Activated CD8-positive, alpha-beta T cell treated with anti-CD3 and anti-CD28 coated beads for 36 hours (primary cell): Measurements from ENCODE around the gene SLC44A1. TPM values are rescaled to one million over a fixed set of nuclear protein-coding genes. Genes with fewer than 3 reads are reported as not detected.

Source experiments
- ATAC-seq: fragments of 200-7000 bp; cut with Tn5 transposase; one replicate; pipeline ENCODE4 v1.10.0; 2021; ENCODE audit warnings: mild to moderate bottlenecking, moderate library complexity
- CTCF ChIA-PET: fragments of 350-600 bp; sonication (Branson Sonifier 250); formaldehyde crosslinking; loops from one replicate; lab custom pipeline; 2021; ENCODE audit warnings: antibody characterized with exemption; lab: Charles Lee
- POLR2A ChIA-PET: fragments of 350-600 bp; sonication (Branson Sonifier 250); formaldehyde crosslinking; loops from one replicate; lab custom pipeline; 2021; ENCODE audit warnings: antibody characterized with exemption; lab: Charles Lee
- DNase-seq: peaks from one replicate; pipeline ENCODE4 v3.0.0-alpha.2; 2020
- H3K27ac Mint-ChIP-seq: one replicate; pipeline ENCODE4 v1.8.0; 2021; ENCODE audit warnings: mild to moderate bottlenecking, mixed read lengths
- H3K27me3 Mint-ChIP-seq: one replicate; pipeline ENCODE4 v1.8.0; 2021; ENCODE audit warnings: mixed read lengths
- H3K36me3 Mint-ChIP-seq: one replicate; pipeline ENCODE4 v1.8.0; 2021; ENCODE audit warnings: low read depth, mixed read lengths
- H3K4me1 Mint-ChIP-seq: one replicate; pipeline ENCODE4 v1.8.0; 2021; ENCODE audit warnings: low read depth, mixed read lengths
- H3K4me3 Mint-ChIP-seq: one replicate; pipeline ENCODE4 v1.8.0; 2021; ENCODE audit warnings: mild to moderate bottlenecking, moderate library complexity, mixed read lengths
- H3K9me3 Mint-ChIP-seq: one replicate; pipeline ENCODE4 v1.8.0; 2021; ENCODE audit warnings: mixed read lengths
- intact Hi-C: fragments of 100-400 bp; cut with micrococcal nuclease; formaldehyde crosslinking; loops from one replicate; pipeline ENCODE4 v1.10.0; 2022
- total RNA-seq, 2 experiments: library from RNA; stranded (reverse); gene quantifications; one replicate each; pipeline ENCODE4 v1.2.3, GENCODE V29; 2021
- TF ChIP-seq, protein P1 (sequence below): fragments of 200-600 bp; IDR thresholded peaks from one replicate; pipeline ENCODE4 v1.8.0; 2022; ENCODE audit warnings: antibody characterized with exemption, mild to moderate bottlenecking

SLC44A1 gene
- total RNA-seq, 2 experiments from 2014 or later = 7.2 to 8.3 TPM

DNA sequence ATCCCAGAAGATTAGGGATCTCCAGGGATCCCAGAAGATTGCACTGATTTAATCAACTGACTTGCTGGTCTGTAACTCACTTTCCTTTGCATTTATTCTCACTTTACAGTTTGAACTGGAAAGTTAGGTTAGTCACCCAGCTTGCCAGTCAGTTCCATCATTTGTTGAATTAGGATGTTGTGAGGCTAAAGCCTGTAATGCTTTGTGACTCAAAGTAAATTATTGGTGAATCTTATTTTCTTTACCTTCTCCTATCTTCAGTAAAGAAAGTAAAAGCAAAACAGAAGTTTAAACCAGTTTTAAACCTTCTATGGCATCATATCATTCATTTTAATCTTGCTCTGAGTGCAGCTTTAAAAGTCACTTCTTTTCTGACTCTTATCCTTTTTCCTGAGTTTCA lies 85.8 kb downstream of the SLC44A1 start:
- no peak overlapping the region for H3K4me3 Mint-ChIP-seq
- intact Hi-C loops = no loop called here
- POLR2A ChIA-PET = no interaction called here
- CTCF ChIA-PET = no interaction called here
- TF ChIP-seq, protein P1, sequence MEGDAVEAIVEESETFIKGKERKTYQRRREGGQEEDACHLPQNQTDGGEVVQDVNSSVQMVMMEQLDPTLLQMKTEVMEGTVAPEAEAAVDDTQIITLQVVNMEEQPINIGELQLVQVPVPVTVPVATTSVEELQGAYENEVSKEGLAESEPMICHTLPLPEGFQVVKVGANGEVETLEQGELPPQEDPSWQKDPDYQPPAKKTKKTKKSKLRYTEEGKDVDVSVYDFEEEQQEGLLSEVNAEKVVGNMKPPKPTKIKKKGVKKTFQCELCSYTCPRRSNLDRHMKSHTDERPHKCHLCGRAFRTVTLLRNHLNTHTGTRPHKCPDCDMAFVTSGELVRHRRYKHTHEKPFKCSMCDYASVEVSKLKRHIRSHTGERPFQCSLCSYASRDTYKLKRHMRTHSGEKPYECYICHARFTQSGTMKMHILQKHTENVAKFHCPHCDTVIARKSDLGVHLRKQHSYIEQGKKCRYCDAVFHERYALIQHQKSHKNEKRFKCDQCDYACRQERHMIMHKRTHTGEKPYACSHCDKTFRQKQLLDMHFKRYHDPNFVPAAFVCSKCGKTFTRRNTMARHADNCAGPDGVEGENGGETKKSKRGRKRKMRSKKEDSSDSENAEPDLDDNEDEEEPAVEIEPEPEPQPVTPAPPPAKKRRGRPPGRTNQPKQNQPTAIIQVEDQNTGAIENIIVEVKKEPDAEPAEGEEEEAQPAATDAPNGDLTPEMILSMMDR = no peak
- H3K9me3 Mint-ChIP-seq = no peaks in the 10 kb centered on the region
- no peak overlapping the region for H3K27ac Mint-ChIP-seq
- DNase-seq (no peak), ATAC-seq (no peak)
- no peaks in the 10 kb centered on the region for H3K4me1 Mint-ChIP-seq
- H3K27me3 Mint-ChIP-seq = no peaks in the 10 kb centered on the region
- no peaks in the 10 kb centered on the region for H3K36me3 Mint-ChIP-seq

DNA sequence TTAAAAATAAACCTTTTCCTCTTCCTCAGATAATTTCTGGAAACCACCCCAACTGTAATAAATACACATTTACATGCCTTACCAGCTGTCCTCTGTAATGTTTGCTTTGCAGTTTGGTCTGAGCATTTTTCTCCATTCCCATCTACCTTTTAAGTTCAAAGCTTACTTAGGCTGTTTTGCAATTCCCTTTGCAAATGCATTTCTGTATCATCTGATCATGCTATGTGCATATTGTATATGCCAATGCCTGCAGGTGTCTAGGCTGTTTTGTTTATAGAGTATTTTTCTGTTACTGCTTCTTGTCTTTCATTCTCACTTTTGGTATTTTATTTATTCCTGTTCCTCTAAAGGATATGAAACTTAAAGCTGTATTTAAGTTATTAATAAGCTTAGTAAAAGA lies 86.3 kb downstream of the SLC44A1 start:
- DNase-seq = no peak
- Mint-ChIP-seq H3K9me3 (no peaks in the 10 kb centered on the region), H3K36me3 (no peaks in the 10 kb centered on the region), H3K4me1 (no peaks in the 10 kb centered on the region), H3K4me3 (no peak overlapping the region), H3K27me3 (no peaks in the 10 kb centered on the region), H3K27ac (no peak overlapping the region)
- TF ChIP-seq, protein P1 = no peak
- intact Hi-C loops = no loop called here
- ChIA-PET CTCF (interaction anchor here (0.6 kb wide), 1 partner anchor 637 kb away, joined by 3 read pairs; no protein-coding TSS in a partner anchor), POLR2A (no interaction called here)
- ATAC-seq = no peak

DNA sequence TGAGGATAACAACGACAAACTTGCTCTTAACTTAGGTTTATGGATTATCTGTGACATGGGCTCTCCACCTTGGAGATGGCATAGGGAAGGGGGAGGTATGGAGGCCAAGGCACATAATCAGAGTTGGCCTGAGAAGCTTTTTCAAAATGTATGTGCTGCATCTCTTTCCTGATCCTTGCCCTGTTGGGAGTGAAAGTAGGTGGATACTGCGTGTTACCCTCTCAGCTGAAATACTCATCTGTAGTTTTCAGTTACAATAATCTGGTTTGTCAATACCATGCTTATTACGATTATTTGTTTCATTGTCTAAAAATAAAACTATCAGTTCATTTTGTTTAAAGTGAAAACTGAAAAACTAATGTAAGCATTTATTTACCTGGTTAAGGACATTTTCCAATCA lies 86.7 kb downstream of the SLC44A1 start:
- intact Hi-C loops = no loop called here
- no peak overlapping the region for H3K4me3 Mint-ChIP-seq
- CTCF ChIA-PET = interaction anchor here (0.6 kb wide), 1 partner anchor 637 kb away, joined by 3 read pairs; no protein-coding TSS in a partner anchor
- no peaks in the 10 kb centered on the region for H3K9me3 Mint-ChIP-seq
- no peak for DNase-seq
- POLR2A ChIA-PET = no interaction called here
- H3K36me3 Mint-ChIP-seq = no peaks in the 10 kb centered on the region
- TF ChIP-seq, protein P1 = no peak
- H3K27me3 Mint-ChIP-seq = no peaks in the 10 kb centered on the region
- no peak for ATAC-seq
- no peak overlapping the region for H3K27ac Mint-ChIP-seq
- H3K4me1 Mint-ChIP-seq = no peaks in the 10 kb centered on the region

DNA sequence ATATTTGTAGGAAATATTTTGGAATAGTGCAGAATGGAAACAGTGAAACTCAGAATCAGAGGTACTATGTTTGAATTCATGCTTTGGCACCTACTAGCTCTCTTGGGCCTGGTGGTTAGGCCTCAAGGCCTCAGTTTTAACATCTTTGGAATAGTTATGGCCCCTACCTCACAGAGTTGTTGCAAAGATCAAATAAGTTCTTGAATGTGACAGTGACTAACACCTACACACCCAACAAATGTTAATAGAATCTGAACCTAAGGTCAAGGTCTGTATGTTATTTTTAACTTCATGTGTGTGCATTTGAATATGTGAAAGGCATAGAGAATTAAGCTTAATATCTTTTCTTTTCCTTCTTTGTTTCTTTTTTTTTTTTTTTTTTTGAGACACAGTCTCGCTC lies 87.3 kb downstream of the SLC44A1 start:
- Mint-ChIP-seq H3K4me3 (no peak overlapping the region), H3K9me3 (no peaks in the 10 kb centered on the region), H3K27me3 (no peaks in the 10 kb centered on the region), H3K36me3 (peaks cover under 1% of the 10 kb centered on the region), H3K4me1 (no peaks in the 10 kb centered on the region), H3K27ac (no peak overlapping the region)
- TF ChIP-seq, protein P1 = no peak
- no peak for ATAC-seq
- no peak for DNase-seq
- intact Hi-C loops = no loop called here
- ChIA-PET POLR2A (no interaction called here), CTCF (no interaction called here)

DNA sequence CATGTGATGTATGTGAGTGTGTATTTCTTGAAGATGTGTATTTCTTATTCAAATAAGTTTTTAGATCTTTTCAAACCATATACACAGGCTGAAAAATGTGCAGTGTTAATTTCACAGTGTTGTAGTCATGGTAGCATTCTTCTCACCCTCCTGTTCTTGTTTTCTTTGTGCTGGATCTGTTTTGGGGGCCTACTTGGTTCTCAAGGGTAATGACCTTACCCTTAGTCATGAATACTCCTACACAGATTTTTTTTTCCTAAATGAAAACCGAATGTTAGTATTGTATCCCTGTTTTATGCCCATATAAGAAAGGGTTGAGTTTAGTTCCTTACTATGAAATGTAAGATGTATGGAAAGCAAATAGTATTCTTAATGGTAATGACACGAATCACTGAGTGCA lies 88.0 kb downstream of the SLC44A1 start:
- ChIA-PET CTCF (no interaction called here), POLR2A (no interaction called here)
- no peaks in the 10 kb centered on the region for H3K9me3 Mint-ChIP-seq
- no peak overlapping the region for H3K4me3 Mint-ChIP-seq
- intact Hi-C loops = no loop called here
- H3K27me3 Mint-ChIP-seq = no peaks in the 10 kb centered on the region
- DNase-seq (no peak), ATAC-seq (no peak)
- no peaks in the 10 kb centered on the region for H3K4me1 Mint-ChIP-seq
- TF ChIP-seq, protein P1 = no peak
- H3K36me3 Mint-ChIP-seq = peaks cover 4% of the 10 kb centered on the region
- no peak overlapping the region for H3K27ac Mint-ChIP-seq
